Measurements from ENCODE around the gene SYPL1. TPM values are rescaled to one million over a fixed set of nuclear protein-coding genes. Genes with fewer than 3 reads are reported as not detected.

SYPL1 gene
- total RNA-seq, 1 donor from 2014 or later, result 83.6 TPM

GRCh38 chr7:106041140-106041717, 70.9 kb downstream of the SYPL1 start:
- DNase-seq, result no peak
- H3K27ac ChIP-seq (replicated peaks), result no peak overlapping the region
- H3K4me3 ChIP-seq, result no peak overlapping the region
- peaks cover 19% of the 10 kb centered on the region for H3K27me3 ChIP-seq (ENCODE audit: low read depth)
- peaks cover 17% of the 10 kb centered on the region for H3K4me1 ChIP-seq
- no peaks in the 10 kb centered on the region for H3K9me3 ChIP-seq (replicated peaks)
- no peaks in the 10 kb centered on the region for H3K36me3 ChIP-seq
- TF ChIP-seq, protein P1, sequence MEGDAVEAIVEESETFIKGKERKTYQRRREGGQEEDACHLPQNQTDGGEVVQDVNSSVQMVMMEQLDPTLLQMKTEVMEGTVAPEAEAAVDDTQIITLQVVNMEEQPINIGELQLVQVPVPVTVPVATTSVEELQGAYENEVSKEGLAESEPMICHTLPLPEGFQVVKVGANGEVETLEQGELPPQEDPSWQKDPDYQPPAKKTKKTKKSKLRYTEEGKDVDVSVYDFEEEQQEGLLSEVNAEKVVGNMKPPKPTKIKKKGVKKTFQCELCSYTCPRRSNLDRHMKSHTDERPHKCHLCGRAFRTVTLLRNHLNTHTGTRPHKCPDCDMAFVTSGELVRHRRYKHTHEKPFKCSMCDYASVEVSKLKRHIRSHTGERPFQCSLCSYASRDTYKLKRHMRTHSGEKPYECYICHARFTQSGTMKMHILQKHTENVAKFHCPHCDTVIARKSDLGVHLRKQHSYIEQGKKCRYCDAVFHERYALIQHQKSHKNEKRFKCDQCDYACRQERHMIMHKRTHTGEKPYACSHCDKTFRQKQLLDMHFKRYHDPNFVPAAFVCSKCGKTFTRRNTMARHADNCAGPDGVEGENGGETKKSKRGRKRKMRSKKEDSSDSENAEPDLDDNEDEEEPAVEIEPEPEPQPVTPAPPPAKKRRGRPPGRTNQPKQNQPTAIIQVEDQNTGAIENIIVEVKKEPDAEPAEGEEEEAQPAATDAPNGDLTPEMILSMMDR (IDR thresholded peaks at IDR 0.05; ENCODE audit: borderline replicate concordance), result peak; percentile 76
- intact Hi-C loops (cut with micrococcal nuclease), result loop anchor here (10.0 kb wide), 1 partner anchor 386 kb away; no protein-coding TSS in a partner anchor

Other genes with a start within 250 kb of the SYPL1 start
- gene ATXN7L1, start 235.7 kb downstream of the SYPL1 start, total RNA-seq, result 6.2 TPM
- 11.4 TPM for gene CDHR3, start 149.0 kb downstream of the SYPL1 start, total RNA-seq
- gene NAMPT, start 172.7 kb upstream of the SYPL1 start, total RNA-seq, result 123 TPM